ENCODE measurements around the gene EIF1. TPM values are rescaled to one million over a fixed set of nuclear protein-coding genes. Genes with fewer than 3 reads are reported as not detected.
A peak's percentile ranks its signal among the peaks of the same experiment; 100 is the strongest.

Gene EIF1
- total RNA-seq (2014; rRNA removed; shearing (Covaris generic)) (123 and 145 TPM in 2 replicates), total RNA-seq (2022) (659 and 705 TPM in 2 replicates), Bru-seq, nascent RNA (percentile 99 among the genes with signal in this experiment), BruChase-seq, experiment 1, labeled RNA remaining after a 6-hour chase (percentile 100 among the genes with signal in this experiment), BruChase-seq, experiment 2, labeled RNA remaining after a 2-hour chase (percentile 100 among the genes with signal in this experiment)
- long read RNA-seq, transcript EIF1-203 (4 exons, 2,330 nt), result major isoform, 394 of 444 reads
- long read RNA-seq, partial matches to known transcripts, result 28 of 444 reads
- long read RNA-seq, other reads (novel, unspliced or antisense), result 14 of 444 reads

DNA sequence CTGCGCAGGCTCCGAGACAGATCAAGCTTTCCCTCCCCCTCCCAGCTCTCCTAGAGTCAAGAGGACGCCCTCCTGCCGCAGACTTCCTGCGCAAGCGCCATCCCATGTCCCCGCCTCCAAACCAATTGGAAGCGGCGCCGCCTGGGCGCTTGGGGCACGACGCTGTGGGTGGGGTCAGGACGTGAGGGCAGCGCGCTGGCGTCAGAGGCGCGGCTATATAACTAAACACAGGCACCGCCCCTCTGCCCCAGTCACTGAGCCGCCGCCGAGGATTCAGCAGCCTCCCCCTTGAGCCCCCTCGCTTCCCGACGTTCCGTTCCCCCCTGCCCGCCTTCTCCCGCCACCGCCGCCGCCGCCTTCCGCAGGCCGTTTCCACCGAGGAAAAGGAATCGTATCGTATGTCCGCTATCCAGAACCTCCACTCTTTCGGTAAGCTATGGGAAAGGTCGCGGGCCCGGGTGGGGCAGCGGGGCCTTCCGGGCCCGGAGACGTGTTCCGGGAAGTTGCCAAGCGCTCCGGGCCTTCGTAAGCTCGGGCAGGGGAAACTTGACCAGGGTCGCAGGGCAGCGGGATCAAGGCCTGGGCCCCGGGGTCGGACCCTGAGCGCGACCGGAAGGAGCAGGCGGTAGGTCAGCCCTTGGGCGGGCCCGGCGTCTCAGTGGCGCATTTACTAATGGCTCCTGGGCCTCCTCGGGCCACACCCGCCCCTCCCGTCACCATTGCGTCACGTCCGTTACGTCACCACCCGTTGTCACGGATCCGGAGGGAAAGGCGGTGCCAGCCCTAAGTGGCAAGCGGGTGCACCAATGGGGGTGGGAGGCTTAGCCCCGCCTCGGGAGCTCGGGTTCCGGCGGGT is at the start of gene EIF1:
Gene EIF1 (plus strand): TSS at position 245 of the 856 bp plus-strand sequence. CDS start 154 bp downstream, at position 399.
- H3K79me2 ChIP-seq (ENCODE audit: insufficient read depth, low read depth, low read length), result peaks cover 28% of the 10 kb centered on the region
- H3K36me3 ChIP-seq (ENCODE audit: insufficient read depth, low read length), result peaks cover 50% of the 10 kb centered on the region
- no TSS peak for BruUV-seq (replicated peaks)
- ChIA-PET CTCF (ENCODE audit: unreplicated experiment) (interaction anchor here (1.0 to 1.3 kb wide), 3 partner anchors 10 to 23 kb away, joined by 3 to 4 read pairs (median 3); no protein-coding TSS in a partner anchor), POLR2A (interaction anchor here (0.6 to 2.9 kb wide), 15 partner anchors 10 to 1471 kb away, joined by 3 to 24 read pairs (median 3); partner anchors contain the start of gene JUP)
- no peaks in the 10 kb centered on the region for H3K9me3 ChIP-seq (ENCODE audit: low read length)
- H3K4me2 ChIP-seq (ENCODE audit: low read length), result peak within 1 kb of the TSS; percentile 96
- peaks cover 20% of the 10 kb centered on the region for H3K4me1 ChIP-seq (ENCODE audit: insufficient read depth, low read length, poor library complexity, severe bottlenecking)
- TF ChIP-seq, protein P1, sequence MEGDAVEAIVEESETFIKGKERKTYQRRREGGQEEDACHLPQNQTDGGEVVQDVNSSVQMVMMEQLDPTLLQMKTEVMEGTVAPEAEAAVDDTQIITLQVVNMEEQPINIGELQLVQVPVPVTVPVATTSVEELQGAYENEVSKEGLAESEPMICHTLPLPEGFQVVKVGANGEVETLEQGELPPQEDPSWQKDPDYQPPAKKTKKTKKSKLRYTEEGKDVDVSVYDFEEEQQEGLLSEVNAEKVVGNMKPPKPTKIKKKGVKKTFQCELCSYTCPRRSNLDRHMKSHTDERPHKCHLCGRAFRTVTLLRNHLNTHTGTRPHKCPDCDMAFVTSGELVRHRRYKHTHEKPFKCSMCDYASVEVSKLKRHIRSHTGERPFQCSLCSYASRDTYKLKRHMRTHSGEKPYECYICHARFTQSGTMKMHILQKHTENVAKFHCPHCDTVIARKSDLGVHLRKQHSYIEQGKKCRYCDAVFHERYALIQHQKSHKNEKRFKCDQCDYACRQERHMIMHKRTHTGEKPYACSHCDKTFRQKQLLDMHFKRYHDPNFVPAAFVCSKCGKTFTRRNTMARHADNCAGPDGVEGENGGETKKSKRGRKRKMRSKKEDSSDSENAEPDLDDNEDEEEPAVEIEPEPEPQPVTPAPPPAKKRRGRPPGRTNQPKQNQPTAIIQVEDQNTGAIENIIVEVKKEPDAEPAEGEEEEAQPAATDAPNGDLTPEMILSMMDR (conservative IDR thresholded peaks at IDR 0.05; ENCODE audit: low read length), result no peak
- no peak for TF ChIP-seq EZH2phosphoT487 (IDR thresholded peaks at IDR 0.05; ENCODE audit: borderline replicate concordance, low read depth, low read length)
- H3K9me2 ChIP-seq (ENCODE audit: insufficient read depth, low read length), result no peaks in the 10 kb centered on the region
- peaks cover 23% of the 10 kb centered on the region for H4K20me1 ChIP-seq (ENCODE audit: insufficient read depth, low read length)
- peak; percentile 100 for DNase-seq (ENCODE audit: low spot score)
- peak within 1 kb of the TSS; percentile 99 for H2AFZ ChIP-seq (ENCODE audit: low read length)
- peak within 1 kb of the TSS; percentile 88 for H3K27ac ChIP-seq (ENCODE audit: low read depth, low read length, poor library complexity, severe bottlenecking)
- intact Hi-C loops (cut with micrococcal nuclease; ENCODE audit: unreplicated experiment), result loop anchor here (1.0 to 10.0 kb wide), 2 partner anchors 22 to 1094 kb away; no protein-coding TSS in a partner anchor
- peak within 1 kb of the TSS; percentile 86 for H3K4me3 ChIP-seq (ENCODE audit: low read depth, low read length, poor library complexity, severe bottlenecking)

DNA sequence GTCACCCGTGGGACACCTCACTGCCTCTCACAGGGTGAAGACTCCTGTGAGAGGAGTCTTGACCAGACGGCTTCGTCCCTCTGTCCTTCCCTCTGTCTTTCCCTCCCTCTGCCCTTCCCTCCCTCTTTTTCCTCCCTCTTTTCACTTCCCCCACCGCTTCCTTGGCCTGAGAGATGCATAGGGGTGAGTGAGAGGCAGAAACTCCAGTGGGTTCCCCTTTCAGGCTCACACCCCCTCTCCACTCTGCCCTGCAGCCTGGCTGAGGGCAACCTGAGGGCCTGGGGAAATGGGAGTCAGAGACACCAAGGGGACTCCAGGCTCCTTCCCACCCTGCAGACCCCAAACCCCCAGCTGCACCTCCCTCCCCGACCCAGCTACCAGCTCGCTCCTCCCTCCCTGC is 49.7 kb upstream of the EIF1 start:
- no peaks in the 10 kb centered on the region for H4K20me1 ChIP-seq (ENCODE audit: insufficient read depth, low read length)
- intact Hi-C loops (cut with micrococcal nuclease; ENCODE audit: unreplicated experiment), result no loop called here
- TF ChIP-seq EZH2phosphoT487 (IDR thresholded peaks at IDR 0.05; ENCODE audit: borderline replicate concordance, low read depth, low read length), result no peak
- TF ChIP-seq, protein P1 (conservative IDR thresholded peaks at IDR 0.05; ENCODE audit: low read length), result no peak
- DNase-seq (ENCODE audit: low spot score), result no peak
- H3K79me2 ChIP-seq (ENCODE audit: insufficient read depth, low read depth, low read length), result no peaks in the 10 kb centered on the region
- H3K4me2 ChIP-seq (ENCODE audit: low read length), result no peak overlapping the region
- H3K9me3 ChIP-seq (ENCODE audit: low read length), result no peaks in the 10 kb centered on the region
- H2AFZ ChIP-seq (ENCODE audit: low read length), result no peak overlapping the region
- ChIA-PET POLR2A (no interaction called here), CTCF (ENCODE audit: unreplicated experiment) (no interaction called here)
- no peak overlapping the region for H3K4me3 ChIP-seq (ENCODE audit: low read depth, low read length, poor library complexity, severe bottlenecking)
- BruUV-seq (replicated peaks), result no TSS peak
- H3K9me2 ChIP-seq (ENCODE audit: insufficient read depth, low read length), result no peaks in the 10 kb centered on the region
- H3K36me3 ChIP-seq (ENCODE audit: insufficient read depth, low read length), result no peaks in the 10 kb centered on the region
- H3K4me1 ChIP-seq (ENCODE audit: insufficient read depth, low read length, poor library complexity, severe bottlenecking), result no peaks in the 10 kb centered on the region
- no peak overlapping the region for H3K27ac ChIP-seq (ENCODE audit: low read depth, low read length, poor library complexity, severe bottlenecking)

Measured in OCI-LY7 (cell line).